BE2C (cell line): Measurements from ENCODE around the gene ACTL8.

Source experiments
- DNase-seq: peaks from one replicate; pipeline ENCODE4 v3.0.0-alpha.2; 2020
- H3K27me3 ChIP-seq: fragments of 250-450 bp; sonication (Bioruptor Pico); 2 replicates; pipeline ENCODE4 v1.5.1; 2020; ENCODE audit warnings: mild to moderate bottlenecking
- H3K36me3 ChIP-seq: fragments of 250-450 bp; sonication (Bioruptor Pico); 2 replicates; pipeline ENCODE4 v1.5.1; 2020; ENCODE audit warnings: mild to moderate bottlenecking
- H3K4me1 ChIP-seq: fragments of 250-450 bp; sonication (Bioruptor Pico); 2 replicates; pipeline ENCODE4 v1.5.1; 2020
- H3K4me3 ChIP-seq: 2 replicates; pipeline ENCODE4 v1.5.1; 2011; ENCODE audit warnings: low read depth, low read length
- H3K9me3 ChIP-seq: fragments of 250-450 bp; sonication (Bioruptor Pico); 2 replicates; pipeline ENCODE4 v1.5.1; 2020
- TF ChIP-seq, protein P1 (sequence below): IDR thresholded peaks from 2 replicates; pipeline ENCODE4 v1.5.1; 2012; ENCODE audit warnings: mild to moderate bottlenecking, low read depth, low read length

Gene ACTL8

DNA sequence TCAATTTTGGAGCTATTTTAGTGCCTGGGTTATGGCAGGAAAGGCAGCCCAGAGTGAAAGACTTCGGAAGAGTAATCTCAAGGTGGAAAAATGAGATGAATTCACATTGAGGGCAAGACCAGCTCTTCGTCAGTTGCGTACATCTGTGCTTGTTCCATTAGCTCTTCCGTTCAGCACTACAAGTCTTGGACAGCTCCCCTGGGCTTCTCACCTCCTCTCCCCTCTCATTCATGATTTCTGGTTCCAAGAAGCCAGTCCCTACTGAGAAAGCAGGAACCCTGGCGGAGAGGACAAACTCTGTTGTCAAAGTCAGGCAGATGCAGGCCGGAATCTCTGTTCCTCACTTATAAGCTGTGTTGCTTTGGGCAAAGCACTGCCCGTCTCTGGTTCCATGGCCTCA is 76.5 kb downstream of the ACTL8 start:
- Histone ChIP-seq H3K9me3 (no peaks in the 10 kb centered on the region), H3K4me3 (no peak overlapping the region), H3K4me1 (peaks cover 4% of the 10 kb centered on the region; the same call in 1 of the 2 replicates), H3K36me3 (no peaks in the 10 kb centered on the region), H3K27me3 (no peaks in the 10 kb centered on the region)
- DNase-seq, result no peak
- TF ChIP-seq, protein P1, sequence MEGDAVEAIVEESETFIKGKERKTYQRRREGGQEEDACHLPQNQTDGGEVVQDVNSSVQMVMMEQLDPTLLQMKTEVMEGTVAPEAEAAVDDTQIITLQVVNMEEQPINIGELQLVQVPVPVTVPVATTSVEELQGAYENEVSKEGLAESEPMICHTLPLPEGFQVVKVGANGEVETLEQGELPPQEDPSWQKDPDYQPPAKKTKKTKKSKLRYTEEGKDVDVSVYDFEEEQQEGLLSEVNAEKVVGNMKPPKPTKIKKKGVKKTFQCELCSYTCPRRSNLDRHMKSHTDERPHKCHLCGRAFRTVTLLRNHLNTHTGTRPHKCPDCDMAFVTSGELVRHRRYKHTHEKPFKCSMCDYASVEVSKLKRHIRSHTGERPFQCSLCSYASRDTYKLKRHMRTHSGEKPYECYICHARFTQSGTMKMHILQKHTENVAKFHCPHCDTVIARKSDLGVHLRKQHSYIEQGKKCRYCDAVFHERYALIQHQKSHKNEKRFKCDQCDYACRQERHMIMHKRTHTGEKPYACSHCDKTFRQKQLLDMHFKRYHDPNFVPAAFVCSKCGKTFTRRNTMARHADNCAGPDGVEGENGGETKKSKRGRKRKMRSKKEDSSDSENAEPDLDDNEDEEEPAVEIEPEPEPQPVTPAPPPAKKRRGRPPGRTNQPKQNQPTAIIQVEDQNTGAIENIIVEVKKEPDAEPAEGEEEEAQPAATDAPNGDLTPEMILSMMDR, result no peak

DNA sequence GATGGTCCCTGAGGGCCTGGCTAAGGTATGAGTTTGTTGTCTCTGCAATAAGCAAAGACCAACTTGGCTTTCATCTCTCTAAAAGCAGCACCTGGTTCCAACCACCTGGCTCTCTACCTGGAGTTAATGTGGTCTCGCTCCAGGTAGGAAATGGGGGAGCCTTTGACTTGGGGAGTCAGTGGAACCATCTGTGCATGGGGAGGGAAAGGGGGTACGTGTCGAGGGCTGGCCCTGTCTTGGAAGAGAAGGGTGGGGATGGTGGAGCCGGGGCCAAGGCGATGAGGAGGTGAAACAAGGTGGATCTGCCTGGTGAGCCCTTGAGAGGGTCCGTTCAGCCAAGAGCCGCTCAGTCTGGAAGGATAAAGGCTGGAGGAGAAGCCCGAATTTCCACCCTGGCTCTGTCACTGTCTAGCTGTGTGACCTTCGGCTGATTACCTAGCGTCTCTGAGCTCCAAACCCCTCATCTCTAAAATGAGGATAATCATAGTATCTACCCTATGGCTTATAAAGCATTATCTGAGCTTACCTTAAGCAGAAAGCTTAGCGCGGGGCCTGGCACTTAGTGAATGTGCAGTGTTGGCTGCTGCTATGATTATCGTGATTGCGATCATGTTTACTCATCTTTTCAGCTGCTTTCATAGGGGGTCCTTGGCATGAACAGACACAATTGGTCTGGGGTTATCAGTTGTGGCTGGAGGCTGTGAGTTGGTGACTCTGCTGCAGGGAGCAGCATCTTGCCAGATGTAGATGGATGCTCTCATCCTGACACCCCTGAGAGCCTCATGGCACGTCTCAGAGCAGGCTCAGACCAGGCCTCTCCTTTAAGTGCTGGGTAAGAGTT is 78.7 kb downstream of the ACTL8 start:
- Histone ChIP-seq H3K9me3 (no peaks in the 10 kb centered on the region), H3K4me3 (no peak overlapping the region), H3K4me1 (peaks cover 4% of the 10 kb centered on the region; the same call in 1 of the 2 replicates), H3K27me3 (no peaks in the 10 kb centered on the region), H3K36me3 (no peaks in the 10 kb centered on the region)
- peak; percentile 59 for DNase-seq
- TF ChIP-seq, protein P1, result no peak

DNA sequence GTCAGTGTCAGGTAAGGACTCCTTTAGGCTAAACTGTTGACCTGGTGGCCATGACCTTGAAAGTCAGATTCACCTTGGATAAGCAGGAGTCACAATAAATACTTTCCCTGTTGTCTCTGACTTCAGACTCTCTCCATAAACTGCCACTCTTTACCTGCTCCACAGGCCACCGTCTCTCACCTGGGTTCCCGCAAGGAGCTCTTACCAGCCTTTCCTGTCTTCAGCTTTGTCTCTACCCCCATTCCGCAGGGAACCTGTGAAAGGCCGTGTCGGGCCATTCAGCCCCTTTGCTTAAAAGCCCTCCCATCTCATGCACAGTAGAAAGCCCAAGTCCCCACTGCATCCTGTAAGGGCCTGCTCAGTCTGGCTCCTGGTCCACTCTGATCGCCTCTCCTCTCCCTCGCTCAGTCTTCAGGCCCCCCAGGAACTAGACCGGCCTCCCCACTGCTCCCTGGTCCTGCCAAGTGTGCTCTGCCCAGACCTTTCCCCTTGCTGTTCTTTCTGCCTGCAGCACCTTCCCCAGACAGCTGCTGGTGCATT is 79.5 kb downstream of the ACTL8 start:
- H3K9me3 ChIP-seq, result no peaks in the 10 kb centered on the region
- no peaks in the 10 kb centered on the region for H3K27me3 ChIP-seq
- no peak overlapping the region for H3K4me3 ChIP-seq
- no peak for DNase-seq
- TF ChIP-seq, protein P1, result no peak
- no peaks in the 10 kb centered on the region for H3K36me3 ChIP-seq
- peaks cover 4% of the 10 kb centered on the region; the same call in 1 of the 2 replicates for H3K4me1 ChIP-seq

DNA sequence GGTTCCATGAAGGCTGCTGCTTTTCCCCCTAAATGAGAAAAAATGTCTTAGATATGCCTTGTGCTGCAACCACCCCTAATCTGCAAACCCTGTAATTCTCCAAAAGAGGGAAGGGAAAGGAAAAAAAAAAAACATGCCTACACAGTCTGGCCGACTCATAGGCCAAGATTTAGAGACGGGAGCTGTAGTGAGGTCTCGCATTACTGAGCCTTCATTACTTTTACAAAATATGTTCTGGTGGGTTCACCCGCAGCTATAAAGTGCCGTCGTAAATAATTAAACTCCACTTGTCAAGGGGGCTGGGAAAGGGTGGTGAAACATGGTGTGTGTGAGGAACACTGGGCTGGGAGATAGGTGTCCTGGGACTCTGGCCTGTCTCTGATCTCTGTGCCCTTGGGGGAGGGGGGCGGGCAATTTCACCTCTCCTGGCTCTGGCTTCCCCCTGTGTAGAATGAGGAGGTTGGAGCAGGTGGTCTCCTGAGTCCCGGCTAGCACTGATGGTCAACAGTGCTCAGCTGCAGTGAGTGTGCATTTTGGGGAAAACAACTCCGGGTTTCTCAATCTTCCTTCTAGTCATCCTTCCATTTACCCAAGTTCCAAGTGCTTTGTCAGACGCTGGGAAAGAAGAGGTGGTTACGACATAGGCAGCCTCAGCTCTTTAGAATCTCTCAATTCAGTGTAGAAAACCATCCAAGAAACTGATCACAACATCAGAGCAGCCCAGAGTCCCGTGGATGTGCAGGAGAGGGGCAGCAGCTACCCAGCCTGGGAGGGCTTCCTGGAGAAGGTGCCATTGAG is 82.3 kb downstream of the ACTL8 start:
- no peaks in the 10 kb centered on the region for H3K27me3 ChIP-seq
- TF ChIP-seq, protein P1, result no peak
- no peaks in the 10 kb centered on the region for H3K9me3 ChIP-seq
- DNase-seq, result no peak
- H3K36me3 ChIP-seq, result no peaks in the 10 kb centered on the region
- peaks cover 4% of the 10 kb centered on the region; the same call in 1 of the 2 replicates for H3K4me1 ChIP-seq
- no peak overlapping the region for H3K4me3 ChIP-seq

DNA sequence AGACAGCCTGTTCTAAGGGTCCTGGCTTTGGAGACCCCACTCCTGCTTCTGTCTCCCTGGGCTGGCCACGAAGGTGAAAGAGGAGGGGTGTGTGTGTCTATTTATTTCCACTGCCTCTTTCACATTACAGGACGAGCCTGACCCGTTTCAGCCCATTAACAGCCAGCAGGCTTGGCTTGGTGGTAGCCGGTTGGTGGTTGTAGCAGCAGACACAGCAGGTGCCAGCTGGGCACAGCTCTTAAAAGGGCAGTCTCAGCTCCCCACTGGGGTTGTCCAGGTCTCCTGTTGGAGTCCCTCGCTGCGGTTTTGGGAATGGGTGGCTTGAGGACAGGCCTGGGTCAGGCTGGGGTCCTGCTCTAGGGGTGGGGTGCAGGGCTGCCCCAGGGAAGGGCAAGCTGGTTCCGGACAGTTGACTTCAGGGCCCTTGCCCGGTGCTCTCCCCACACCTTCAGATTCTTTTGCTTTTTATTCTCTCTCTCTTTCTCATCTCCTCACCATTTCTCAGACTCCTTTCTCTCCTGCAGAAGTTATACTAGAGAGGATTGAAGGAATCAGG is 84.6 kb downstream of the ACTL8 start:
- Histone ChIP-seq H3K4me1 (no peaks in the 10 kb centered on the region; the same call in 1 of the 2 replicates), H3K27me3 (no peaks in the 10 kb centered on the region), H3K9me3 (no peaks in the 10 kb centered on the region), H3K4me3 (no peak overlapping the region), H3K36me3 (no peaks in the 10 kb centered on the region)
- no peak for DNase-seq
- TF ChIP-seq, protein P1, result no peak
